T-helper 1 cell (primary cell): ENCODE data around the gene FDXR.
"Not testable (repeated sequence)": the region's sequence is repeated elsewhere in the genome, so short reads cannot be mapped to it uniquely, and the experiment has no call there.

Experiments used
- DNase-seq, 5 donors: peaks; one replicate each; pipeline ENCODE4 v3.0.0-alpha.2; 2012 to 2020
- total RNA-seq, 4 donors: gene quantifications; one replicate each; lab custom pipeline; 2026; lab: John Stamatoyannopoulos, UW

Gene FDXR
- 2.0 to 5.9 (median 4.6) reads per million in 4 donors for total RNA-seq

GRCh38 chr17:74872313-74873036 lies at the start of gene FDXR:
Gene FDXR (minus strand): TSS chr17:74872994. CDS start chr17:74872944, 50 bp downstream.
- no peak for DNase-seq

- no peak for DNase-seq
These were observed 49.4 kb upstream of the FDXR start for GRCh38 chr17:74922172-74922571.

- no peak for DNase-seq
These were observed 49.0 kb upstream of the FDXR start for GRCh38 chr17:74921769-74922168.

GRCh38 chr17:74921026-74921681 lies 48.4 kb upstream of the FDXR start:
- DNase-seq, result no peak

GRCh38 chr17:74920642-74921025 lies 47.8 kb upstream of the FDXR start:
- DNase-seq, result no peak

- DNase-seq, result no peak
These were observed 47.5 kb upstream of the FDXR start for GRCh38 chr17:74920306-74920620.

- no peak for DNase-seq
These were observed 46.9 kb upstream of the FDXR start for GRCh38 chr17:74919440-74920305.

GRCh38 chr17:74918906-74919305 lies 46.1 kb upstream of the FDXR start:
- DNase-seq, result no peak

- DNase-seq, result no peak
These were observed 44.6 kb upstream of the FDXR start for GRCh38 chr17:74917430-74917829.

GRCh38 chr17:74916851-74917199 lies 44.0 kb upstream of the FDXR start:
- DNase-seq, result no peak

GRCh38 chr17:74916136-74916850 lies 43.5 kb upstream of the FDXR start:
- no peak for DNase-seq

- not testable (repeated sequence) for DNase-seq
These were observed 38.6 kb upstream of the FDXR start for GRCh38 chr17:74911423-74911822.

- not testable (repeated sequence) for DNase-seq
These were observed 36.3 kb upstream of the FDXR start for GRCh38 chr17:74909097-74909496.

- no peak for DNase-seq
These were observed 34.2 kb upstream of the FDXR start for GRCh38 chr17:74907012-74907411.

GRCh38 chr17:74906214-74906793 lies 33.5 kb upstream of the FDXR start:
- not testable (repeated sequence) for DNase-seq

- DNase-seq, result no peak
These were observed 32.1 kb upstream of the FDXR start for GRCh38 chr17:74904687-74905409.

GRCh38 chr17:74903671-74904070 lies 30.9 kb upstream of the FDXR start:
- DNase-seq, result no peak

- DNase-seq, result no peak
These were observed 30.2 kb upstream of the FDXR start for GRCh38 chr17:74903034-74903433.

- no peak for DNase-seq
These were observed 28.8 kb upstream of the FDXR start for GRCh38 chr17:74901353-74902135.

GRCh38 chr17:74900208-74900607 lies 27.4 kb upstream of the FDXR start:
- DNase-seq, result no peak

- DNase-seq, result no peak
These were observed 25.7 kb upstream of the FDXR start for GRCh38 chr17:74898376-74898946.
